ENCODE data around the gene RIOK1. TPM values are rescaled to one million over a fixed set of nuclear protein-coding genes. Genes with fewer than 3 reads are reported as not detected.
"Not testable (repeated sequence)": the region's sequence is repeated elsewhere in the genome, so short reads cannot be mapped to it uniquely, and the experiment has no call there.

RIOK1 gene
- total RNA-seq, result 10 to 100 TPM in 3 of 4 donors, 1 to 10 TPM in 1; 8.5 to 26.1 (median 20.4) TPM
- polyA plus RNA-seq, result 10 to 100 TPM; 13.9 to 27.7 (median 24.2) TPM
- long read RNA-seq, donor 1, transcript RIOK1-202 (17 exons, 2,810 nt), result major isoform, 21 of 44 reads
- long read RNA-seq, donor 1, partial matches to known transcripts, result 19 of 44 reads
- long read RNA-seq, donor 1, other reads (novel, unspliced or antisense), result 4 of 44 reads
- long read RNA-seq, donor 2, transcript RIOK1-202 (17 exons, 2,810 nt), result major isoform, 43 of 65 reads
- long read RNA-seq, donor 2, partial matches to known transcripts, result 17 of 65 reads
- long read RNA-seq, donor 2, other reads (novel, unspliced or antisense), result 5 of 65 reads

- peaks cover 22% of the 10 kb centered on the region for H3K4me1 ChIP-seq
- peak; percentile 99 to 100 (median 100) for ATAC-seq
- peak; percentile 97 to 98 for DNase-seq
- H3K27ac ChIP-seq, result peak within 1 kb of the TSS; percentile 94
- TF ChIP-seq CTCF (IDR thresholded peaks at IDR 0.05), result peak; percentile 21
- peaks cover 7 to 17% of the 10 kb centered on the region in 2 donors for H3K36me3 ChIP-seq (ENCODE audit: insufficient read depth in 1 of 2, low read depth in 1 of 2)
- H3K9me3 ChIP-seq, result no peaks in the 10 kb centered on the region
- peak within 1 kb of the TSS; percentile 96 for H3K4me3 ChIP-seq
- H3K27me3 ChIP-seq (ENCODE audit: insufficient read depth in 3 of 3, low read length in 2 of 3), result no peaks in the 10 kb centered on the region
- WGBS, 3 donors, result 0 to 1% (median 0%) methylated on average over 62 of the region's 62 CpGs
- intact Hi-C loops (cut with DNase I), result loop anchor here (2.0 to 10.0 kb wide), 4 partner anchors 77 to 715 kb away; partner anchors contain the start of genes SSR1 (in 2 of the 2) and SNRNP48 (in 1 of the 2)
These were observed at the start of gene RIOK1, which contains the start of gene CAGE1 for GRCh38 chr6:7389451-7390225. Gene RIOK1 (plus strand): TSS chr6:7389808. CDS start chr6:7390003, 195 bp downstream. Gene CAGE1 (minus strand): TSS chr6:7389742. CDS start chr6:7387173, 2,569 bp downstream.

GRCh38 chr6:7341271-7341670 is 48.3 kb upstream of the RIOK1 start:
- WGBS, 3 donors, result 96% methylated on average over 3 of the region's 3 CpGs
- intact Hi-C loops (cut with DNase I), result no loop called here
- no peak overlapping the region for H3K27ac ChIP-seq
- no peak overlapping the region for H3K4me3 ChIP-seq
- no peaks in the 10 kb centered on the region for H3K9me3 ChIP-seq
- H3K27me3 ChIP-seq (ENCODE audit: insufficient read depth in 3 of 3, low read length in 2 of 3), result no peaks in the 10 kb centered on the region
- no peak for TF ChIP-seq CTCF (IDR thresholded peaks at IDR 0.05)
- no peaks in the 10 kb centered on the region for H3K4me1 ChIP-seq
- ATAC-seq (no peak), DNase-seq (no peak)
- no peaks in the 10 kb centered on the region for H3K36me3 ChIP-seq (ENCODE audit: insufficient read depth in 1 of 2, low read depth in 1 of 2)

DNA sequence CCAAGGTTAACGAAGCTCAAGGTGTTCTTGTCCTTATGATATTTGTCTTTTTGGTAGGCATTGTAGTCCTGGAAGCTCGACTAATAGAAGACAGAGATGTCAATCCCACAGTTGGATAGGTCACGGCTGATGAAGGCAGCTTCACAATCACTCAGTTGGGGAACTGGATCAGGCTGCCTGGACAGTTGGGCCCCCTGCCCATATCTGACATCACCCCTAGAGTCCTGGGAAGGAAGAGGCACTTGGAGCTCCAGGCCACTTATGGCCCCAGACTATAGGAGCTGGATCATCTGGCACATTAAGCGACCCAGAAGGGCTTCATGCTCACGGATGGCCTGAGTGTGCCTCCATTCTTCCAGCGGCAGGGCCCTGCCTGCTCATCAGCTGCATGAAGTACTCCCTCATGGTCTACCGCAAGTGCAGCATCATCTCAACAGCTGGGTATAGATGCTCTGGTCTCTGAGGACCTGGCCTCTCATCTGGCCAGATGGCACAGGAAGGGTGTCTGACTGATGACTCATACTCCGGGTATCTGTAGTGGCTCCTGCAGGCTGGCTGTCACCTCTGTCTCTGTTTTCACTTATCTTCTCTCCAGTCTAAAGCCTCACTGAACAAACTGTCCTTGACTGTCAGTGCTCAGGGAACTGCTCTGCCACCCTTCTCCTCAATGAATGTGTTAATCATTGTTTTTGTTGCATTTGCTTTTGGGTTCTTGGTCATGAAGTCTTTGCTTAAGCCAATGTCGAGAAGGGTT is 47.4 kb upstream of the RIOK1 start:
- Histone ChIP-seq H3K4me1 (no peaks in the 10 kb centered on the region), H3K36me3 (ENCODE audit: insufficient read depth in 1 of 2, low read depth in 1 of 2) (no peaks in the 10 kb centered on the region), H3K9me3 (no peaks in the 10 kb centered on the region), H3K4me3 (no peak overlapping the region), H3K27me3 (ENCODE audit: insufficient read depth in 3 of 3, low read length in 2 of 3) (no peaks in the 10 kb centered on the region), H3K27ac (no peak overlapping the region)
- intact Hi-C loops (cut with DNase I), result no loop called here
- ATAC-seq, result no peak
- no peak for DNase-seq
- WGBS, 3 donors, result 54 to 62% (median 57%) methylated on average over 9 of the region's 9 CpGs
- no peak for TF ChIP-seq CTCF (IDR thresholded peaks at IDR 0.05)

DNA sequence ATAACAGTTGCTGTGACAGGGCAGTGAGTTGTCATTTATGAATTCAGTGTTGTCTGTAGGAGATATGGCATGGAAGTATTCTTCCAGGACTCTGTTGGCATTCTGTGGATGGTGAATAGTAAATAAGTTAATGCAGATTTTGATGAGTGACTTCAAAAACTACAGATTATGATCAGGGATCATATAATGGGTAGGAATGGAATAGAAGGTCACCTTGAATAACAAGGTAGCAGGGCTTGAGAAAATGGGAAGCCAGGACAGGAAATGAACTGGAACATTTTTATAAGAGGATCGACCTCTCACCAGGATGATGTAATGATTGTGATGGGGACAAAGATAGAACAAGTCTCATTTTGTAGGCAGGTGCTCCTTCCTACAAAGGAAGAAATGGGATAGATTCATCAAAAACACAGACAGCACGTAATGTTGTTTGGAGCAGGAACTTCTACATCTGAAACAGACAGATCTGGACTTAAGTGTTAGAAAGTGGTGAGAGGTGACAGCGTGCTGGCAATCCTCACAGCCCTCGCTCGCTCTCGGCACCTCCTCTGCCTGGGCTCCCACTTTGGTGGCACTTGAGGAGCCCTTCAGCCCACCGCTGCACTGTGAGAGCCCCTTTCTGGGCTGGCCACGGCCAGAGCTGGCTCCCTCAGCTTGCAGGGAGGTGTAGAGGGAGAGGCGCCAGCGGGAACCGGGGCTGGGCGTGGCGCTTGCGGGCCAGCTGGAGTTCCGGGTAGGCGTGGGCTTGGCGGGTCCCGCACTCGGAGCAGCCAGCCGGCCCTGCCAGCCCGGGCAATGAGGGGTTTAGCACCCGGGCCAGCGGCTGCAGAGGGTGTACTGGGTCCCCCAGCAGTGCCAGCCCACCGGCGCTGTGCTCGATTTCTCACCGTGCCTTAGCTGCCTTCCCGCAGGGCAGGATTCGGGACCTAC is 45.8 kb upstream of the RIOK1 start:
- DNase-seq (no peak), ATAC-seq (no peak)
- TF ChIP-seq CTCF (IDR thresholded peaks at IDR 0.05), result no peak
- 85 to 91% (median 88%) methylated on average over 23 to 29 of the region's 29 CpGs for WGBS, 3 donors
- H3K9me3 ChIP-seq, result no peaks in the 10 kb centered on the region
- H3K4me3 ChIP-seq, result no peak overlapping the region
- no peaks in the 10 kb centered on the region for H3K27me3 ChIP-seq (ENCODE audit: insufficient read depth in 3 of 3, low read length in 2 of 3)
- no peak overlapping the region for H3K27ac ChIP-seq
- no peaks in the 10 kb centered on the region for H3K4me1 ChIP-seq
- intact Hi-C loops (cut with DNase I), result no loop called here
- no peaks in the 10 kb centered on the region for H3K36me3 ChIP-seq (ENCODE audit: insufficient read depth in 1 of 2, low read depth in 1 of 2)

DNA sequence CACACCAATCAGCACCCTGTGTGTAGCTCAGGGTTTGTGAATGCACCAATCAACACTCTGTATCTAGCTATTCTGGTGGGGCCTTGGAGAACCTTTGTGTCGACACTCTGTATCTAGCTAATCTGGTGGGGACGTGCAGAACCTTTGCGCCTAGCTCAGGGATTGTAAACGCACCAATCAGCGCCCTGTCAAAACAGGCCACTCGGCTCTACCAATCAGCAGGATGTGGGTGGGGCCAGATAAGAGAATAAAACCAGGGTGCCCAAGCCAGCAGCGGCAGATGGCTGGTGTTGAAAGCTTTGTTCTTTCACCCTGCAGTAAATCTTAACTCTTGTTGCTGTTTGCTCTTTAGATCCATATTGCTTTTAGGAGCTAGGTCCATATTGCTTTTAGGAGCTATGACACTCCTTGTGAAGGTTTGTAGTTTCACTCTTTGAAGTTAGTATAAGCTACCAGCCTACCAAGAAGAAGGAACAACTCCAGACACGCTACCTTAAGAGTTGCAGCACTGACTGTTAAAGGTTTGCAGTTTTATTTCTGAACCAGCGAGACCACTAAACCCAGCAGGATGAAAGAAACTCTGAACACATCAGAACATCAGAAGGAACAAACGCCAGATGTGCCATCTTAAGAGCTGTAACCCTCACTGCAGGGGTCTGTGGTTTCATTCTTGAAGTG is 44.7 kb upstream of the RIOK1 start:
- H3K9me3 ChIP-seq; H3K27me3 ChIP-seq (ENCODE audit: insufficient read depth in 3 of 3, low read length in 2 of 3); DNase-seq; H3K36me3 ChIP-seq (ENCODE audit: insufficient read depth in 1 of 2, low read depth in 1 of 2); H3K4me3 ChIP-seq; H3K27ac ChIP-seq; ATAC-seq; H3K4me1 ChIP-seq; intact Hi-C loops (cut with DNase I): not testable (repeated sequence)
- 73 to 84% (median 79%) methylated on average over 10 of the region's 10 CpGs for WGBS, 3 donors

DNA sequence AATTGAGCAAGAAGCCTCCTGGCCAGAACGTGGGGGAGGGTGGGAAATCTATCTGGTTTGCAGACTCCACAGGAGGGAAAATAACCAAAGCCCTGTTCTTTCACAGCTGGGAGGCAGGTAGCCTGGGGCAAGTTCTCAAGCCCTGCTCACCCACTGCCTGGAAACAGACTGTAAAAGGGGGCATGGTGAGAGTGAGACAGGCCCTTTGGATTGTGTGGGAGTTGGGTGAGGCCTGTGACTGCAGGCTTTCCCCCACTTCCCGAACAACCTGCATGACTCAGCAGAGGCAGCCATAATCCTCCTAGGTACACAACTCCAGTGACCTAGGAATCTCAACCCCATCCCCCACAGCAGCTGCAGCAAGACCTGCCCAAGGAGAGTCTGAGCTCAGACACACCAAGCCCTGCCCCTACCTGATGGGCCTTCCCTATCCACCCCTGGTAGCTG is 42.0 kb upstream of the RIOK1 start:
- H3K4me1 ChIP-seq; H3K27ac ChIP-seq; H3K4me3 ChIP-seq; H3K27me3 ChIP-seq (ENCODE audit: insufficient read depth in 3 of 3, low read length in 2 of 3); H3K36me3 ChIP-seq (ENCODE audit: insufficient read depth in 1 of 2, low read depth in 1 of 2); ATAC-seq; intact Hi-C loops (cut with DNase I); DNase-seq; H3K9me3 ChIP-seq: not testable (repeated sequence)
- 50 to 92% (median 64%) methylated on average over 1 to 2 of the region's 2 CpGs for WGBS, 3 donors

Data from psoas muscle (tissue), 8 donors.